ENCODE data around the gene CEND1.
A peak's percentile ranks its signal among the peaks of the same experiment; 100 is the strongest.

CEND1 gene

DNA sequence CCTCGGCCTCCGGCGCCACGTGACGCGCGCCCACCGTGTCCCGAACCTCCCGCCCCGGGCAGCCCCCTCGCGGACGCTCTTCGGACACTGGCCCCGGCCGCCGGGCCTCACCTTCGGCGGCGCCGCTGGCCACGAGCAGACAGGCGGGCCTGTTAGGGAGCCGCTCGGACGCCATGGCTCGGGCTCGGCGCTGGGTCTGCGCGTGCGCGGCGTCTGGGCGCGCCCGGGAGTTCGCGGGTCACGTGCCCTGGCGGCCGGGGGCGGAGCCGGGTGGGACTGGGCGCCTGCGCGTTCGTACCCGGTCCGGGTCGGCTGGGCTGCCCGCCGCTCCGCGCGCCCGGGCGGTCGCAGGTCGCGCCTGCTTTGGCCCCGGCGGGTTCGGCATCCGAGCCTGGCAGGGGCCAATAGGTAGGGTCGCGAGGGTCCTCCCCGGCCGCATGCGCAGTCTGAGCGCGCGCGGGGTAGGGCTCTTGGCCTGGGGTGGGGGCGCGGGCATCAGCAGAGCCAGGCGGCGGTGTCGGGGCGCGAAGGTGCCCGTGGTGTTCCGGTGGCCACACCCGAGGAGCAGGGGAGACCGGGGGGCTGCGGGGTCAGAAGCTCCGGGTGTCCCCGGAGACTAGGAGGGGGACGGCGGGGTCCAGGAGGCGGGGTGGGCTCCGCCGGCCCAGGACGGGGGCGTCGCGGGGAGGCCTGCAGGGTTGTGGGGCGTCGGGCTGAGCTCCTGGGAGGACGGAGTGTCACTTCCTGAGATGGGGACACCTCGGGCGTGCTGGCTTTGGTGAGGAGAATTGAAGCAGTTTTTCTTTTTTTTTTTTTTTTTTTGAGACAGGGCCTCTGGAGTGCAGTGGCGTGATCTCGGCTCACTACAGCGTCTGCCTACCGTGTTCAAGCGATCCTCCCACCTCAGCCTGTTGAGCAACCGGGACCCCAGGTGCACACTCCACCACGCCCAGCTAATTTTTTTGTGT lies 12.3 kb downstream of the CEND1 start, which contains the start of gene GATD1:
Gene GATD1, minus strand, starts transcription at position 200 of the 968 bp plus-strand sequence. Its CDS starts 25 bp downstream, at position 175.
- DNase-seq (ENCODE audit: insufficient read length, low spot score) (peak; percentile 94), FAIRE-seq (no peak)
- TF ChIP-seq, protein P1, sequence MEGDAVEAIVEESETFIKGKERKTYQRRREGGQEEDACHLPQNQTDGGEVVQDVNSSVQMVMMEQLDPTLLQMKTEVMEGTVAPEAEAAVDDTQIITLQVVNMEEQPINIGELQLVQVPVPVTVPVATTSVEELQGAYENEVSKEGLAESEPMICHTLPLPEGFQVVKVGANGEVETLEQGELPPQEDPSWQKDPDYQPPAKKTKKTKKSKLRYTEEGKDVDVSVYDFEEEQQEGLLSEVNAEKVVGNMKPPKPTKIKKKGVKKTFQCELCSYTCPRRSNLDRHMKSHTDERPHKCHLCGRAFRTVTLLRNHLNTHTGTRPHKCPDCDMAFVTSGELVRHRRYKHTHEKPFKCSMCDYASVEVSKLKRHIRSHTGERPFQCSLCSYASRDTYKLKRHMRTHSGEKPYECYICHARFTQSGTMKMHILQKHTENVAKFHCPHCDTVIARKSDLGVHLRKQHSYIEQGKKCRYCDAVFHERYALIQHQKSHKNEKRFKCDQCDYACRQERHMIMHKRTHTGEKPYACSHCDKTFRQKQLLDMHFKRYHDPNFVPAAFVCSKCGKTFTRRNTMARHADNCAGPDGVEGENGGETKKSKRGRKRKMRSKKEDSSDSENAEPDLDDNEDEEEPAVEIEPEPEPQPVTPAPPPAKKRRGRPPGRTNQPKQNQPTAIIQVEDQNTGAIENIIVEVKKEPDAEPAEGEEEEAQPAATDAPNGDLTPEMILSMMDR (IDR thresholded peaks at IDR 0.05; ENCODE audit: insufficient read depth, missing control alignments): no peak

DNA sequence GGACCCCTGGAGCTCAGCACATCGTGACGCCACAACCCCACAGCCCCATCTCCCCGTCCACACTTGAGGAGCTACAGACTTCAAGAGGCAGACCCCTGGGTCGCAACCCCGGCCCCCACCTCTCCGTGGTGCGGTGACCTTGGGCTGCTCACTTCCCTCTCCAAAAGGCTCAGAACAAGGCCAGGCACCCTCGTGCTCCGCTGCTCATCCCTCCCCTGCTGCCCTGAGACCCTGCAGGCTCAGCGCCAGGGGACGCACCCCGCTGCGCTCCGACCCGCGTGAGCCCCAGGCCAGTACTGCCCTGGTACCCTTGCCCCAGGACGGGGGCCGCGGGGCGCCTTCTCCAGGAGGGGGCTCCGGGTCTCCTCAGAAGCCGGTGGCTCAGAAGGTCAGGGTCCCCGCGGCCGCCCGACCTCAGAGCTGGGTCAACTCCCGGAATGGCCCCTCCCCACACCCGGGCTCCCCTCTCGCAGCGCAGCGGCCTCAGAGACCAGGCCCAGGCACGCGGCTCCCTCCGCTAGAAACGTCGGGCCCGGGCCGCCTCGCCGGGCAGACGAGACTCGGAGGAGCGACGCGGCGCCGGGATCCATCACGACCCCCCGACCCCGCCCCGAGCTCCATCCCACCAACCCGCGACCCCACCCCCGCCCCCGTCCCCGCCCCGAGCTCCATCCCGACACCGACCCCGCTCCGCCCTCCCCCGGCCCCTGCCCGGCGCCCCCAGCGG lies 13.2 kb downstream of the CEND1 start:
- peak; percentile 55 for DNase-seq (ENCODE audit: insufficient read length, low spot score)
- FAIRE-seq: no peak
- TF ChIP-seq, protein P1 (IDR thresholded peaks at IDR 0.05; ENCODE audit: insufficient read depth, missing control alignments): no peak

GRCh38 chr11:776263-776560 lies 13.7 kb downstream of the CEND1 start:
- DNase-seq (ENCODE audit: insufficient read length, low spot score) (no peak), FAIRE-seq (no peak)
- TF ChIP-seq, protein P1 (IDR thresholded peaks at IDR 0.05; ENCODE audit: insufficient read depth, missing control alignments): no peak

- FAIRE-seq: no peak
- TF ChIP-seq, protein P1 (IDR thresholded peaks at IDR 0.05; ENCODE audit: insufficient read depth, missing control alignments): no peak
Observed at GRCh38 chr11:774873-775592, 14.9 kb downstream of the CEND1 start.

GRCh38 chr11:773830-774229 lies 16.1 kb downstream of the CEND1 start:
- TF ChIP-seq, protein P1 (IDR thresholded peaks at IDR 0.05; ENCODE audit: insufficient read depth, missing control alignments): no peak
- no peak for FAIRE-seq
- no peak for DNase-seq (ENCODE audit: insufficient read length, low spot score)

More at GRCh38 chr11:774873-775592, 14.9 kb downstream of the CEND1 start:
- DNase-seq (ENCODE audit: insufficient read length, low spot score): no peak

DNA sequence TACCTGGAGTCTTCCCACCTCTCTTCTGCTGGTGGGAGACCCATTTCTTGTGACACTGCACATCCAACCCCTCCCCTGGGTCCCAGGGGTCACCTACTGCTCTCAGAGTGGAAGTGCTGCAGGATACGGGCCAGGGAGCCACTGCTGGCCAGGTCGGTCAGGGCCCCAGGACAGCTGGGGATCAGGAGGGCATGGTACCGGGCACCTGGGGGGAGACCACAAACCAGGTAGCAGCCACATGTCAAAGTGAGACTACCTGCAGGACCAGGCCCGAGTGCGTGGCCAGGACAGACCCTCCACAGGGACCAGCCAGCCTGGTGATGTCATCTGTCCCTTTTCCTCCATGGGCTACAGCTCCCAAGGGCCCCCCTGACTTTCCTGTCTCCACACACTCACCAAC lies 16.5 kb downstream of the CEND1 start:
- no peak for FAIRE-seq
- no peak for DNase-seq (ENCODE audit: insufficient read length, low spot score)
- TF ChIP-seq, protein P1 (IDR thresholded peaks at IDR 0.05; ENCODE audit: insufficient read depth, missing control alignments): no peak
